ENCODE measurements around the gene UBE3B.

DNA sequence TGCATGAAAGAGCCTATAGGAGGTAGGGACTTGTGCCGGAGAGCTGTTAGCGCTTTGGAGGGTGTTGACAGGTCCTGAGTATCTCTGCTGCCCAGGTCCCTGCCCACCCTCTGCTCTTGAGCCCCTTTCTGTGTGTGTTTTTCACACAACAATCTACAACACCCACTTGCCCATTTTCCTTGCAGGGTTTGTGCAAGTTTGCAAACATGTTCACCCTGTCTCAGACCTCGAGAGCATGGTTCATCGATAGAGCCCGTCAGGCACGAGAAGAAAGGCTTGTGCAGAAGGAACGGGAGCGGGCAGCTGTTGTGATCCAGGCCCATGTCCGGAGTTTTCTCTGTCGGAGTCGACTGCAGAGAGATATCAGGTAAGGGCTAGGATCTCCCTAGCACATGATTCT lies 5.9 kb downstream of the UBE3B start:
- TF ChIP-seq POLR2AphosphoS5 (IDR thresholded peaks at IDR 0.05; ENCODE audit: low read depth) = no peak
- TF ChIP-seq, protein P1, sequence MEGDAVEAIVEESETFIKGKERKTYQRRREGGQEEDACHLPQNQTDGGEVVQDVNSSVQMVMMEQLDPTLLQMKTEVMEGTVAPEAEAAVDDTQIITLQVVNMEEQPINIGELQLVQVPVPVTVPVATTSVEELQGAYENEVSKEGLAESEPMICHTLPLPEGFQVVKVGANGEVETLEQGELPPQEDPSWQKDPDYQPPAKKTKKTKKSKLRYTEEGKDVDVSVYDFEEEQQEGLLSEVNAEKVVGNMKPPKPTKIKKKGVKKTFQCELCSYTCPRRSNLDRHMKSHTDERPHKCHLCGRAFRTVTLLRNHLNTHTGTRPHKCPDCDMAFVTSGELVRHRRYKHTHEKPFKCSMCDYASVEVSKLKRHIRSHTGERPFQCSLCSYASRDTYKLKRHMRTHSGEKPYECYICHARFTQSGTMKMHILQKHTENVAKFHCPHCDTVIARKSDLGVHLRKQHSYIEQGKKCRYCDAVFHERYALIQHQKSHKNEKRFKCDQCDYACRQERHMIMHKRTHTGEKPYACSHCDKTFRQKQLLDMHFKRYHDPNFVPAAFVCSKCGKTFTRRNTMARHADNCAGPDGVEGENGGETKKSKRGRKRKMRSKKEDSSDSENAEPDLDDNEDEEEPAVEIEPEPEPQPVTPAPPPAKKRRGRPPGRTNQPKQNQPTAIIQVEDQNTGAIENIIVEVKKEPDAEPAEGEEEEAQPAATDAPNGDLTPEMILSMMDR (IDR thresholded peaks at IDR 0.05; ENCODE audit: insufficient read depth, low read length) = no peak
- TF ChIP-seq, protein P2, sequence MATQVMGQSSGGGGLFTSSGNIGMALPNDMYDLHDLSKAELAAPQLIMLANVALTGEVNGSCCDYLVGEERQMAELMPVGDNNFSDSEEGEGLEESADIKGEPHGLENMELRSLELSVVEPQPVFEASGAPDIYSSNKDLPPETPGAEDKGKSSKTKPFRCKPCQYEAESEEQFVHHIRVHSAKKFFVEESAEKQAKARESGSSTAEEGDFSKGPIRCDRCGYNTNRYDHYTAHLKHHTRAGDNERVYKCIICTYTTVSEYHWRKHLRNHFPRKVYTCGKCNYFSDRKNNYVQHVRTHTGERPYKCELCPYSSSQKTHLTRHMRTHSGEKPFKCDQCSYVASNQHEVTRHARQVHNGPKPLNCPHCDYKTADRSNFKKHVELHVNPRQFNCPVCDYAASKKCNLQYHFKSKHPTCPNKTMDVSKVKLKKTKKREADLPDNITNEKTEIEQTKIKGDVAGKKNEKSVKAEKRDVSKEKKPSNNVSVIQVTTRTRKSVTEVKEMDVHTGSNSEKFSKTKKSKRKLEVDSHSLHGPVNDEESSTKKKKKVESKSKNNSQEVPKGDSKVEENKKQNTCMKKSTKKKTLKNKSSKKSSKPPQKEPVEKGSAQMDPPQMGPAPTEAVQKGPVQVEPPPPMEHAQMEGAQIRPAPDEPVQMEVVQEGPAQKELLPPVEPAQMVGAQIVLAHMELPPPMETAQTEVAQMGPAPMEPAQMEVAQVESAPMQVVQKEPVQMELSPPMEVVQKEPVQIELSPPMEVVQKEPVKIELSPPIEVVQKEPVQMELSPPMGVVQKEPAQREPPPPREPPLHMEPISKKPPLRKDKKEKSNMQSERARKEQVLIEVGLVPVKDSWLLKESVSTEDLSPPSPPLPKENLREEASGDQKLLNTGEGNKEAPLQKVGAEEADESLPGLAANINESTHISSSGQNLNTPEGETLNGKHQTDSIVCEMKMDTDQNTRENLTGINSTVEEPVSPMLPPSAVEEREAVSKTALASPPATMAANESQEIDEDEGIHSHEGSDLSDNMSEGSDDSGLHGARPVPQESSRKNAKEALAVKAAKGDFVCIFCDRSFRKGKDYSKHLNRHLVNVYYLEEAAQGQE (IDR thresholded peaks at IDR 0.05; ENCODE audit: insufficient replicate concordance, low read depth) = no peak
